GM21825 (cell line): ENCODE data around the gene ADAMTS12.

Experiments
- ATAC-seq: cut with Tn5 transposase; IDR thresholded peaks from one replicate; pipeline ENCODE4 v1.9.1; 2021; ENCODE audit warnings: mild to moderate bottlenecking, moderate library complexity; ENCODE audit not compliant: unreplicated experiment

The ADAMTS12 gene

DNA sequence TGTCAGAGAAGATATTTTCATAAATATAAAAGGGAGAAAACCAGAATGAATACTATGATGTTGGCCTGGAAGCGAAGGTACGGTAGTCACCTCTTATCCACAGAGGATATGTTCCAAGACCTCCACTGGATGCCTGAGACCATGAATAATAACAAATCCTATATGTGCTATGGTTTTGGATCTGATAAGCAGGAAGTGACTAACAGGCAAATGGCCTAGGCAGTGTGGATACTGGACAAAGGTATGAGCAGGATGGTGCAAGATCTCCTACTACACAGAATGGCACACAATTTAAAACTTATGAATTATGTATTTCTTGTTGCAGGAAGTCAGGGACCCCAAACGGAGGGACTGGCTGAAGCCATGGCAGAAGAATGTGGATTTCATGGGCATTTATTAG, 48.2 kb downstream of the ADAMTS12 start:
- no peak for ATAC-seq

DNA sequence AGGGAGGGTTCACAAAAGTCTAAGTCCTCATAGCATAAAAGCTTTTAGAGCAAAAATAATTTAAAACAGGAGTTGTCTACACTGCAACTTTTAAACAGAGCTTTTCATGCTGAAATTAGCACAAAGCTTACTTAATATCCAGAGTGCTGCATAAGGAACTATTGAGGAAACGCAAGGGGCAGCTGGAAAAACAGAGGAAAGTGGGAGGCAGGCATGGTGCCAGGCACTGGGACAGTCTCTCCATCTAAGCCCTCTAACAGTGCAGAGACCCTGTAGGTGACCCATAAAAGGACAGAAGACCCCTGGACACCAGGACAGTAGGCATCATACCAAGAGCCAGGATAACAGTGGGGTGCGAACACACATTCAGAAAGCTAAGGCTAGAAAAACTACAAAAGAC, 49.3 kb downstream of the ADAMTS12 start:
- ATAC-seq, result no peak

GRCh38 chr5:33841891-33842290, 49.9 kb downstream of the ADAMTS12 start:
- no peak for ATAC-seq

- peak; percentile 67 for ATAC-seq
Measured at GRCh38 chr5:33840927-33841547, 50.8 kb downstream of the ADAMTS12 start.

- no peak for ATAC-seq
Measured at GRCh38 chr5:33837301-33837700, 54.5 kb downstream of the ADAMTS12 start.

GRCh38 chr5:33834334-33834733, 57.5 kb downstream of the ADAMTS12 start:
- no peak for ATAC-seq

DNA sequence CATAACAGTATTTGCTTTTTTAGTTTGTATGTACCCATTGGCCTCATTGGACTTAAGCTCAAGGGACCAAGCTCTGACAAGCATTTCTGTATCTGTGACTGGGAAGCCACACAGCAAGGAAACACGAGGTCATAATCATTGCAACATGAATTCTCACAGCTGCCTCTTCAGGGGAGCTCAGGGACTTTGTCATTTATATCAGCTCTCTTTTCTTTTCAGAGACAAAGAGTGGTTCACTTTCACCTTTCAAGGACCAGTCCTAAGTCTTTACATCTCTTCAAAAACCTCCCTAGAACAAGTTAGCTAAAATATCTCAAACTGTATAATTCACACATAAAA, 58.6 kb downstream of the ADAMTS12 start:
- ATAC-seq, result no peak

- no peak for ATAC-seq
Measured at GRCh38 chr5:33832404-33833236, 59.2 kb downstream of the ADAMTS12 start.

DNA sequence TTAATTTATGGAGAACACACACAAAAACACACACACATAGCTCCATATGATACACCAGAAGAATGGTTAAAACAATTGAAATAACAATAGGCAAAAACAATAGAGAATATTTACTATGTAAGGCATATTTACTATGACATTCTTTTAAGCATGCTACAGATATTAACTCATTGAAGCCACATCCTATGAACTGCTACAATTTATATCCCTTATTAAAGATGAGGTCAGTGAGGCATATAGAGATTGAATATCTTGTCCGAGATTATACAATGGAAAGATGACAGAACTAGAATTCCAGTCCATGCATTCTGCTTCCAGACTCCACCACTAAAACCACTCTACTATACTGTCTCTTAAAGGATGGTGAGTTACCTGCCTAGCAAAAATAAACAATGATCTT, 60.7 kb downstream of the ADAMTS12 start:
- no peak for ATAC-seq

DNA sequence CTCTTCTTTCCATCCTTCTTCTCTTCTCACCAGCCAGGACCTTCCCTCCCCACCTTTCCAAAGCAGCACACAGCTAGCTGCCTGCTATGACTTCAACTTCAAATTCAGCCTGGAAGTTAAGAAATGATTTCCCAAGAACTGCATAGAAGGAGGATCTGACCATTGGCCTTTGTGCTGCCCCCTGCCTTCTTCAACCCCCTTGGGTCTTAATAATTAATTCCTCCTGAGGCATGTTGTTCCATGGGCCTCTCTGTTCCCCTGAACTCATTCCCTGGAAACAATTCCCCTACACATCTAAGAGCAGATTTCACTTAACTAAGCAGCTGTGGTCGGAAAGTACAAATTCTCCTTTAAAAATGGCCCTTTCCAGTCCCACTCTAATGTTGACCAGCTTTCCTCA, 62.4 kb downstream of the ADAMTS12 start:
- no peak for ATAC-seq

DNA sequence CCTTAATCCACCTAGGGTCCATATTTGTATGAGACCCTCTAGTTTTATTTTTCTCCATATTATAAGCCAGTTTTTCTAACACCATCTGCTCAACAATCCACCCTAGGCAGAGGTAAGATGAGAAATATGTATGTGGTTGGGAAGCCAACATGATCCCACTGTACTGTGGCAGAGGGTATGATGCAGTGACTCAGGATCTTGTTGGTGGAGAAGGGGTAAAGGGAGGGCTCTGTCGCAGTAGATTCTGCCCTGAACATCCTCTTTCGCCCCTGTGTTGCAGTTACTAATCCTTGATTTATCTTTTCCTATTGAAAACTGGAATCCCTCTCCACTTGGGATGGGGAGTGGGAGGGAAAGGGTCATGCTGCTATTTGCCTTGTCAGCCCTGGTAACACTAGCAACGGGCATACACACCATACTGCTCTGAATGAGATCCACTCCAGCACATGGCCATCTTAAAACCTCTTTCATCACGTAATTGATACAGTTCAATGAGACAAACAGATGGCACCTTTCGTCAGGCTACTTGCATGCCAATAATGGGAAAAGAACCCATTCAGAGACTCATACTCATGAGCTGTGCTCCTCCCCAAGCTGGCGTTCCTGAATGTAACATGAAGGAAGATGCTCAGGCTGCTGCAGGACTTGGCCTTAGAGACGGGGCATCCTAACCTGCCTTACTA, 63.0 kb downstream of the ADAMTS12 start:
- ATAC-seq, result no peak

DNA sequence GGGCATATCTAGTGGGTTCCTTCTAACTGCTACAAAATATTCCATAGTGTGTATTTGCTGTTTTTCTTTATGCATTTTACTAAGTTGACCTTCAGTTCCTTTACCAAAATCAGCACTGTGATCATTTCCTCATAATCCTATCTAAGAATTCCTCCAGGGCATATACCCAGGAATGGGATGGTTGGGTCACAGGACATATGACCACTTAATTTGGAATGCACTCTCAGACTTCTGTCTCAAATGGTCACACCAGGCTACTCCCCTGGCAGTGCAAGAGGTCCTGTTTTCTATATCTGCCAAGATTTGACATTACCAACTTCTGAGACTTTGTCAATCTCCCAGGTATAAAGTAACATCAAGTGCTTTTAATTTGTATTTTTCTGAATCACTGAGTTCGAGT, 63.9 kb downstream of the ADAMTS12 start:
- no peak for ATAC-seq

GRCh38 chr5:33827018-33827707, 64.6 kb downstream of the ADAMTS12 start:
- no peak for ATAC-seq

GRCh38 chr5:33824516-33825195, 67.1 kb downstream of the ADAMTS12 start:
- peak; percentile 85 for ATAC-seq

GRCh38 chr5:33817301-33817700, 74.5 kb downstream of the ADAMTS12 start:
- ATAC-seq, result no peak

DNA sequence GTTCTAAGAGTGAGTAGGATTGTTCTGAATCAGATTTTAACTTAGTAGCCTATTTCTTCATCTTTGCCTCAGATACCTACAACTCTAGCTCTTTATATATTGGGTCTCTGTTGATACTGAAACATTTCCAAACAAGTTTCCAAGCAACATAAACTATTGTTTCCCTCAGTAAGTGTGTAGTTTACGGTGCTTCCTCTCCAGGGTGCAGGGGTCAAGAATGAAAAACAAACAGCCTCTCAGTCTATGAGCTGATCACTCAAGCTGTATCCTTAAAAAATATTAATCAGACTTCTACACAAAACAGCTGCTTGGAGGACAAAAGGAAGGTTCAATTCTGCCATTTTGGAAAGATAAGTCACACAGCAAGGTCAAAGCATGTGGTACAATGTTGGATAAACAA, 75.0 kb downstream of the ADAMTS12 start:
- no peak for ATAC-seq

DNA sequence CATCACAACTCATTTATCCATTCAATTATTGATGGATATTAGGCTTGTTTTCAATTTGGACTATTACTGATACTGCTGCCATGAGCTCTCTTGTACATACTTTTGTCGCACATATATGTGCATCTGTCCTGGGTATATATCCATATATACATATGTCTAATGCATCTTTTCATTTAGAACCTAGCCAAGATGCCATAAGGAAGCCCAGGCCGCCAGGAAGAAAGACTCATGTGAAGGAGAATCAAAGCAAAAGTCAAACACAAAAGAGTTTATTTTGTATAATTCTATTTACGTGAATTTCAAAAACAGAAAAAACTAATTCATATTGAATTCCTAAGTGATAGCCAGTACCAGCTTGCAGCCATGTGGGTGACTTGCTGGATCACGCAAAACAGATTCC, 79.0 kb downstream of the ADAMTS12 start:
- no peak for ATAC-seq

DNA sequence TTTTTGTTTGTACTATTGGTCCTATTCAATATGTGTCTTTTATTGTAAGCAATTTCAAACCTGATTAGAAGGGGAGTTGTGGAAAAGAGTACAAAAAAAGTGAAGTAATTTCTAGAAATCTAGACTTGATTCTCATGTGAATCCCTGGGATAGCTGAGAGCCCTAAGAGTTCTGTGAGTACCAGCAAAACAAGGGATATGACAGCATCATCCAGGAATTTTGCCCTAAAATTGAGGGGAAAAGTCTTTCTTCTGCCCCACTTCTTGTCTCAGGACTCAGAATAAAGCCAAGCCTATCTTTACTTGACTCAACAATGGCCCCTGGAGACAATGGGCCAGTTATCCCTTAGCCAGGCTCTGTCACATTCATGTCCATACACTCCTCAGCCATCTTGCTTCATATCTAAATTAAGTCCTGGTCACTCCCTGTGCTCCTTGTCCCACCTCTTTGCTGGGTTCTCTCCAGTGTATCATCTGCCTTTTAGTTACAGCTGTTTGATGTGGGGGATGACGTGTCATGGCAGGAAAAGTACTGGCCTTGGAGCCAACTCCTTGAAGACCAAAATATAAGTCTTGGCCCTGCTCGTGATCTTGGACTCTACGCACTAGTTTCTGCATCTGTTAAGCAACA, 81.2 kb downstream of the ADAMTS12 start:
- no peak for ATAC-seq

GRCh38 chr5:33809936-33810335, 81.9 kb downstream of the ADAMTS12 start:
- no peak for ATAC-seq

- ATAC-seq, result no peak
Measured at GRCh38 chr5:33808699-33809098, 83.1 kb downstream of the ADAMTS12 start.
